GM19238 (cell line): ENCODE data around the gene ALDH18A1.
"Not testable (repeated sequence)": the region's sequence is repeated elsewhere in the genome, so short reads cannot be mapped to it uniquely, and the experiment has no call there.

ENCODE experiments used
- DNase-seq: peaks from one replicate; pipeline ENCODE4 v3.0.0; 2011; ENCODE audit warnings: low spot score; ENCODE audit not compliant: insufficient read length

Gene ALDH18A1

GRCh38 chr10:95656291-95657164 lies at the start of gene ALDH18A1:
Gene ALDH18A1 (minus strand): TSS chr10:95656711. CDS start chr10:95653377, 3,334 bp downstream.
- DNase-seq, result peak; percentile 85

- DNase-seq, result no peak
Observed at GRCh38 chr10:95698415-95698814, 41.9 kb upstream of the ALDH18A1 start.

- no peak for DNase-seq
Observed at GRCh38 chr10:95697429-95697828, 40.9 kb upstream of the ALDH18A1 start.

GRCh38 chr10:95694665-95695064 lies 38.2 kb upstream of the ALDH18A1 start:
- no peak for DNase-seq

DNA sequence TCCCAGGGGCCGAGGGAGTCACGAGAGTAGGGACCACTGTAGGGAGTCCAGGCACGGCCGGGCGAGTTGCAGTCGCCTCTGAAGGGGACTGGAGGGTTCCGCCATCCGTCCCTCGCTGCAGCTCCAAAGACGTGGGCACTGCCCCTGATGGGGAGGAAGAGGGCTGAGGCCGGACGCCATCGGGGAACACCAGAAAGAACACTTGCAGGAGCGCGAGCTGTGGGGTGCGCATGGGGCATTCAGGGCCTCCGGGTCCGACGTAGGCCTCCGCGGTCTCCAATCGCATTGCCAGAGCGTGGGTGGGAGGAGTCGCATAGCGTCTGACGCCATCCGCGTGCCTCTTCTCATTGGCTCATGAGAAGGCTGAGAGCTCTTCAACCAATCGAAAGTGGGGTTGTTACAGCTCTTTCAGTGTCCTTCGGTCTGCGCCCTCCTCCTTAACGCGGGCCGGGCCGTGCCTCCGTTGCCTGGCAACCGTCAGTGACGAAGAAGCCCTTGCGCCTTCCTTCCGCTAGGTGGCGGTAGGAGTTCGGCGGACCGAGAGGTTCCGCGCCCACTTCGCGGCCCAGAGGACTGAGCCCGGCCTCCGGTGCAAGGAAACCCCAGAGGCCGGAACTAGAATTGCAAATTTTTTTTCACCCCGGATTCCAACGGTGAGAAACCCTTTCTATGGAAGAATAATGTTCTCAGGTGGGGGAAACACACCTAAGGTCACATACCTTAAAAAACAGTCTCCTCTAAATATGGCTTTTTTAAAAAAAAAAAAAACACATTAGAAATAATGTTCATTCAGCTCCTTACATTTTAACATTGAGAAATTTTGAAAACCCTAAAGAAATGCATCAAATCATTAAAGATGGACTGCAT lies 37.4 kb upstream of the ALDH18A1 start, which contains the start of gene TCTN3:
TCTN3 (minus strand) TSS at position 260 of the 867 bp plus-strand sequence; CDS start at position 232, 28 bp downstream.
- peak; percentile 89 for DNase-seq

GRCh38 chr10:95693071-95693667 lies 36.7 kb upstream of the ALDH18A1 start:
- DNase-seq, result peak; percentile 4

- no peak for DNase-seq
Observed at GRCh38 chr10:95691281-95691680, 34.8 kb upstream of the ALDH18A1 start.

DNA sequence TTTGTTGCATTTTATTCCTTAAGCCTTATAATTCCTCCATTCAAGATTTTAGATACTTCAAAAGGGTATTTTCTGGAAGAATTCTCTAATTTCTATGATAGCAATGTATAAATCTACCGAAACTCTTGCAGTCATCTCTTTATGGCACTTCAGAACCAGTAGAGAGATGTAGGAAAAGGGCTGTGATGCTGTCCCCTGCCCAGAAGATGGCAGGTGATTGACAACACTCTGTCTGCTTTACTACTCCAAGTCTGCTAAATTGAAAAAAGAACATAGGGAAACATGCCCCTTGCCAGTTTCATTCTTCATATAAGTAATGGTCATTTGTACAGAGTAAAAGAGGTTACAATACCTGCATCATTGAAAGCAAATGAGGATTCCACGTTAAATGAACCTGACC lies 32.1 kb upstream of the ALDH18A1 start:
- DNase-seq, result no peak

DNA sequence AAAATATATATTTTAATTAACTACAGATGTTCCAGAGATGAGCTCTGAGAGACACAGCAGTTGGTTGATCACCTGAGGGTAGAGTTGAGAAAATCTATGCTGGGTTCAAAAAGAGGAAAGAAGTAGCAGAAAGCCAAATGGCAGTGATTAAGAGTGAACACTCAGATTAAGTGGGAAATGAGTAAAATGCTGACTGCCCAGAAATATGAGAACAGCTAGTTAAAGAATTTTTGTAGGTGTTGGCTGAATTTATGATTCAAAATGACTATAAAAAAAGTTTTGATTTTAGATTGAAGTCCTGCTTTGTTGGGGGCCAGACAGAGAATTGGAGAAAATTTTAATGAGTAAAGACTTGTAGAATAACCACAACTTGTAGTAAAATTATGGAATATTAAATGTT lies 27.5 kb upstream of the ALDH18A1 start:
- DNase-seq, result no peak

DNA sequence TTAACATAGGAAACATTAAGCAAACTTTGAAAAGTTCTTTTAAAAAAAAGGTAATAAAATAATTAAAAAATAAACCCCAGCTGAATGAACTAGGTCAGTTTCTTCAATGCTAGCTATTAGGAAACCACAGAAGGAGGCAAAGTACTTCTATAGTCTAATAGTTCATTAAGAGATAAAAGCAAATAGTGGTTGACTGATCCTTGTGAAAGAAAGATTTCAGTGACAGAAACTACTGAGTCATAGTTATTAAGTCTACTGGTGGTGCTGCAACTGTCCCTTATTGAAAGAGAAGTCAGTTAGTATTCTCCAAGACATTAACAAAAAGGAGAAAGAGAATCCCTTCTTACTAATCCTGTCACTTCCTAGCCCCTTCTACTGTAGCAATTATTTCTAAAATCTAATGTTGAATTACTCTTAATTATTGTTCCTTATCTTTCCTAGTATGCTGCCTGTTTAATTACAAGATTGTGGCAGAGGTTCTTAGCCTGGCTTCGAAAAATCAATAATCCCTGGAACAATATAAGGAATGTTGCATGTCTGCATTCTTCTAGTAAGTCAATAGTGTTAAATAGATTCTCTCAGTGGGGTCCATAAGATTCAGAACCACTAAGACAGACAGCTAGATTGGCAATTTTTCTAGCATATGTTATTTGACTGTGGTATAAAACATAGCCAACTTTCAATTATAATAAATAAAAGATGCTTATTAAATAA lies 19.0 kb upstream of the ALDH18A1 start:
- no peak for DNase-seq

DNA sequence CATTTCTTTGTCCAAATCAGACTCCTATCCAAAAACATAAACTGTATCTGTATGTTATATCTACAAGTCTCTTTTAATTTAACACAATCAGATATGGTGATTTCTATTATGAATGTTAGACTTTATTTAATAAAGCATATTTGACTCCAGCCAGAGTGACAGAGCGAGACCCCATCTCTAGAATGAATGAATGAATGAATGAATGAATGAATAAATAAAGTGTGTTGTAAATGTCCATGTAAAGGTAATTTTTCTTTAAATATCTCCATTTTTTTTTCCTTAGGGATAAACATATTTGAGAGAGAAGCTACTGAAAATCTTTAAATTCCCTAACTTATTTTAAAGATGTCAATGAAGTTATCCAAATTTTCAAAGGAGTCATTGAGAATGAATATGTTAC lies 18.1 kb upstream of the ALDH18A1 start:
- DNase-seq, result no peak

DNA sequence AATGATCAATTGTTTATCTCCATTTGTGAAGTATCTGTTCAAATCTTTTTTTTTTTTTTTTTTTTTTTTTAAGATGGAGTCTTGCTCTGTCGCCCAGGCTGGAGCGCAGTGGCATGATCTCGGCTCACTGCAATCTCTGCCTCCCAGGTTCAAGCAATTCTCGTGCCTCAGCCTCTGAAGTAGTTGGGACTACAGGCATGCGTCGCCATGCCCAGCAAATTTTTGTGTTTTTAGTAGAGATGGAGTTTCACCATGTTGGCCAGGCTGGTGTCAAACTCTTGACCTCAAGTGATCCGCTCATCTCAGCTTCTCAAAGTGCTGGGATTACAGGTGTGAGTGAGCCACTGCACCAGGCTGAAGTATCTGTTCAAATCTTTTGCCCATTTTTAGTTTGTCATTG lies 16.1 kb upstream of the ALDH18A1 start:
- not testable (repeated sequence) for DNase-seq

DNA sequence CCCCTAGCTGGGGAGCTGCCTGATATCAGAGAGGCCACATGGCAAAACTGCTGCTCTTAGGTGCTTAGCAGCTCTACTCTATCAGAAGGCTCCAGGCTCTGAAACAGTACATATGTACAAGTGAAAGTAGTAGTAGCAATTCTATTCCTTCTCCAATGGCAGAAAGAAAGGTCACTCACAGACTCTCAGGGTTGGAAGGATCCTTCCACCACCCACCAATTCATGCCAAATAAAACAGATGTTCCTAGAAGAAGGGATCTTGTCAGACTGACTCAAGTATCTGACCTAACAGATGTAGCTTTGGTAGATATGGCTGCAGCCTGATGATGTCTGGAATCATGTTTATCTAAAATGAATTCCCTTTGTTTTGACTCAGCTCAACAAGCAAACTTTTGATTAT lies 8.0 kb upstream of the ALDH18A1 start:
- no peak for DNase-seq

- no peak for DNase-seq
Observed at GRCh38 chr10:95663496-95663895, 7.0 kb upstream of the ALDH18A1 start.

GRCh38 chr10:95661818-95662217 lies 5.3 kb upstream of the ALDH18A1 start:
- DNase-seq, result no peak

GRCh38 chr10:95660283-95660682 lies 3.8 kb upstream of the ALDH18A1 start:
- no peak for DNase-seq

- DNase-seq, result no peak
Observed at GRCh38 chr10:95657250-95657649, 739 bp upstream of the ALDH18A1 start.

- peak; percentile 4 for DNase-seq
Observed at GRCh38 chr10:95655571-95656290, 780 bp downstream of the ALDH18A1 start.

DNA sequence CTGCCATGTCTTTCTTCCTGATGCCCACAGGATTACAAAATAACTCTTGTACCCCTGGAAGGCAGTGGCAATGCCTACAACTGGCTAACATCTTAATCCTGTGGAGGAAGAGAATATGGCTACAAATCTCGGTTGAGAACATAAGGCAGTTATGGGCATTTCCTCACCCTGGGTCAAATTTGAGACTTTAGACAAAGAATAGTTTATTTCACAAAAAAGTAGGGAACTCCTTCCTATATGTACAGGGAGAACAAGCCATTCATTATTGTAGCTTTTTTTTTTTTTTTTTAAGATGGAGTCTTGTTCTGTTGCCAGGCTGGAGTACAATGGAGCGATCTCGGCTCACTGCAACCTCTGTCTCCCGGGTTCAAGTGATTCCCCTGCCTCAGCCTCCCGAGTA lies 2.6 kb downstream of the ALDH18A1 start:
- no peak for DNase-seq

DNA sequence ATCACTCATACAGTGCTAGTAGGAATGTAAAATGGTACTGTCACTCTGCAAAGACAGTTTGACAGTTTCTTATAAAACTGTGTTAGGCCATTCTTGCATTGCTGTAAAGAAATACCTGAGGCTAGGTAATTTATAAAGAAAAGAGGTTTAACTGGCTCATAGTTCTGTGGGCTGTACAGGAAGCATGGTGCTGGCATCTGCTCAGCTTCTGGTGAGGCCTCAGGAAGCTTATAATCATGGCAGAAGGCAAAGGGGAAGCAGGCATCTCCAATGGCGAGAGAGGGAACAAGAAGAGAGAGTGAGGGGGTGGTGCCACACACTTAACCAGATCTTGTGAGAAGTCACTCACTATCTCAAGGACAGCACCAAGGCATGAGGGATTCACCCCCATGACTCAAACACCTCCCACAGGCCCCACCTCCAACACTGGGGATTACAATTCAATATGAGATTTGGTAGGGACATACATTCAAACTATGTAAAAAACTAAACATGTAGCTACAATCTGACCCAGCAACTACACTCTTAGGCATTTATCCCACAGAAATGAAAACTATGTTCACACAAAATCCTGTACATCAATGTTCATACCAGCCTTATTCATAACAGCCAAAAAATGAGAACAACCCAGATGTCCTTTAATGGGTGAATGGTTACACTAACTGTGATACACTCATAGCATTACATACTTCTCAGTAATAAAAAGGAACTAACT lies 5.0 kb downstream of the ALDH18A1 start:
- no peak for DNase-seq
